Heart left ventricle (tissue), 13 donors: ENCODE results near the gene LRRC23.

Source experiments
- CTCF ChIP-seq, 12 donors: fragments of 200-600 bp; sonication (generic) in 4 of 12; IDR thresholded peaks; one replicate each; pipeline versions ENCODE4 v1.5.0 to v1.8.0; 2018 to 2022; ENCODE audit warnings: antibody characterized with exemption in 12 of 12, mild to moderate bottlenecking in 5 of 12
- POLR2A ChIP-seq, 2 donors: fragments of 450-650 bp; IDR thresholded peaks; one replicate each; pipeline ENCODE4 v1.6.1; 2017; ENCODE audit warnings: antibody characterized with exemption in 2 of 2, mild to moderate bottlenecking in 2 of 2, moderate library complexity in 2 of 2
- donor health status: ischemic (EF 13 %, LVEDD 7.1; RV severe dilation, severe dysfunction).
- donor health status: DM: no; HTN: yes; CAD: no.
- donor health status: DM: no; HTN: no; CAD: no.
- donor health status: ischemic (EF 25% LVEDD 6.9; RV normal size, moderate dysfunction).
- donor health status: ischemic (EF 25% LVEDD 5.7; RV mildly dilated, moderate dysfunction).
- donor health status: ischemic (EF 35%, LVEDD 5.7; RV mildly dilated, moderate dysfunction).
- donor health status: nonischemic (EF 11% LVEDD 7.7; RV severe dilation, severe dysfunction).
- donor health status: DM: yes; HTN: yes; CAD: no.
- donor health status: PGD.
- donor health status: ischemic (EF 29% LVEDD 5.4; RV normal size, mild dysfunction).
- donor health status: nonischemic (EF 23%, LVEDD 6.1; RV moderate dilation, normal function).

GRCh38 chr12:6928022-6928702, 23.5 kb downstream of the LRRC23 start:
- TF ChIP-seq CTCF (IDR thresholded peaks at IDR 0.05) = no peak
- TF ChIP-seq POLR2A (IDR thresholded peaks at IDR 0.05) = no peak
